ENCODE results near the gene MTMR6.

The MTMR6 gene

DNA sequence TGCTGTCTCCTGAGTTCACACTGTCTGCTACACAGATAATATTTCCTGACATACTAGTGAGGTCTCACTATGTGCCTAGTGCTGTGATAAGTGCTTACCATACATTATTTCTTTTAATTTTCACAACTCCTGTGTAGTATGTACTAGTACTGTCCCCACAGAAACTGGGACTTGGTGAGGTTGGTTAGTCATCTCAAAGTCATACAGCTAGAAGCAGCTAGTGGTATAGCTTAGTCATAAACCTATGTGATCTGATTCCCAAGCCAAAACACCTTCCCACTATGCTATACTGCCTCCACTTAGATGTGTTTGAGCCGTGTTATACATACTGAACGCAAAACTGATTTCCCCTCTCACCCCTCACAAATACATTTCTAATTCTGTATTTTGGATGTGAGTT is 10.5 kb downstream of the MTMR6 start:
- DNase-seq = no peak

DNA sequence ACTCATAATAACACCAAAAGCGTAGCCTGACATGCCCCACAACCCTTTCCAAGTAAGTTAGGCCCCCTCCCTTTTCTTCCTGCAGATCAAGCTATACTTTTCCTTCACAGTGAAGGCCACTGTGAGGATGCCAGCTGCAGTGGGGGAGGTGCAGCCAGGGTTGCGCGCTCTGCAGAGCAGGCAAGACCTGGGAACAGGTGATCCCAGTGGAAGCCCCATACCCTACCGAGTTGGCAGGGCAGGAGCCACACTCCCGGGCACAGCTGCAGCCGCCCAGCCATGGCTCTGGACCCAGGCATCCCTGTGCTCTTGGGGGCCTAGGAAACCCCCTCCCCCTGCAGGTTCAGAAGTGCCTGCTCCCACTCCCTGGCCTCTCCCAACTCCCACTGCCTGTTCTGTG is 18.7 kb downstream of the MTMR6 start:
- DNase-seq = no peak

DNA sequence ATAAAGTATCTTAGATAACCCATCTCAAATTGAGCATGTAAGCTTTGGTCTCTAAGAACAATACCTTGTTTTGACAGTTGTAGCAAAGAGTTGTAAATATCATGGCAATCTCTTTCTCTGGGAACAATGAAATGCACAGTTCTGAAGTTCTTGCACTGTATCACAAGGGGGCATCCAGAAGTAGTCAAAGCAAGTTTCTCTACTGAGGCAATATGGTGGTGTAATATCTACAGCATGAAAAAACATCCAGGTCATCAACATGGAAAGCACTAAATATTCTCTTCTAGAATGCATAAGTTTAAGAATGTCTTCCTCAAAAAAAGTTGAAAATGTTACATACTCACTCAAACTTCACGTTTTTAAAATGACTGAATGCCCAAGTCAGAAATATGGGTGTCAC is 19.6 kb downstream of the MTMR6 start:
- no peak for DNase-seq

DNA sequence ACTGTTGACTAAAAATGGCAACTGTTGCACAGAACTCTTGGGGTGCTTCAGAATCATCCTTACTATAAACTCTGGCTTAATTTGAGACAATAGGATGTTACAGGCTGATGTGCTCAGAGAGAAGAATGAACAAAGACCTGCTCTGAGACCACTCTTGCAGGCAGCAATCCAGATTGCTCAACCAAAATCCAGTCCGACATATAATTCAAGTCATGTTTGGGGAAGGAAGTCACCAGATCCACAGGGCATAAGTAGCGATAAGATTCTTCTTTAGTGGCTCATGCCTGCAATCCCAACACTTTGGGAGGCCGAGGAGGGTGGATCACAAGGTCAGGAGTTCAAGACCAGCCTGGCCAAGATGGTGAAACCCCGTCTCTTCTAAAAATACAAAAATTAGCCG is 20.6 kb downstream of the MTMR6 start:
- DNase-seq = no peak

DNA sequence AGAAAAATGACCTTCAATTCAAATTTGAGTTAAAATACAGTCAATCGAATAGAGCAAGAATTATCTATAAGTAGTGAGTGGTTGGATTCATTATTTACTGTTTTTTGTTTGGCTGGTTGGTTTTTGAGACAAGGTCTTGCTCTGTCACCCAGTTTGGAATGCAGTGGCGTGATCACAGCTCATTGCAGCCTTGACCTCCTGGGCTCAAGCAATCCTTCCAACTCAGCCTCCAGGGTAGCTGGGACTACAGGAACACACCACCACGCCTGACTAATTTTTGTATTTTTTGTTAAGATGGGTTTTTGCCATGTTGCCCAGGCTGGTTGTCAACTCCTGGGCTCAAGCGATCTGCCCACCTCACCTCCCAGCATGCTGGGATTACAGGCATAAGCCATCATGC is 25.0 kb downstream of the MTMR6 start:
- DNase-seq = no peak

DNA sequence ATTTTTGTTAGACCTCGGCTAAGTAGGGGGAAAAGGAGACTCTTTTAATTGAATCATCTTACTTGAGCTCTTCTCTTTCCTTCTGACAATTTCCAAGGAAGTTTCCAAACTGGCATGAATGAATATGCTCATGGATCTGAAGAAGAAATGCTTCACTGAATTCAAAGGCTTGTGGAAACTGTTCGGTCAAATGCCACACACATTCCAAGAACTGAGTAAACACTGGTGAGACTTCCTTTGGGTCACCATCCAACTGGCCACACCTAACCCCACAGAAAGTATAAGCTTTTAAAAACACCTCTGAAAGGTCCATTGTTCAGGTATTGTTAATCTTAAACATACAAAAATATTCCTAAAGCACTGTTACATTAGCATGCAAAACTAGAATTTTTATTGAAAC is 33.6 kb downstream of the MTMR6 start:
- no peak for DNase-seq

DNA sequence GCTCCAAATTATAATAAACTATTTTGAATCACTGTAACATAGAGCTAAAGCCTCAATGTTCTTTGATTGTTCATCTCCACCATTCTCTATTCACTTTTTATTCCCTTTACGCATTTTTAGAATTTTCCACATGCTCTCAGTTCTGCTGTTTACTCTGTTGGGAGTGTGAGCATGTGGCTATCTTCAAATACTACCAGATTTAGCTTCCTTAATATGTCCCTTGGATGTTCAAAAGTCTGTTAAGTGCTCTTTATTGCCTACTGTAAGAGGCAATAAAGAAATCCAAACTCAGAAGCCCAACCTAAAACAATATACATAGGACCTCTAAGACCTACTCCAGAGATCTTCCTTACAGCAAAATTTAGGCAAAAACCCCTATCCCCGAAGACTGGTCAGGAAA is 34.5 kb downstream of the MTMR6 start:
- no peak for DNase-seq

DNA sequence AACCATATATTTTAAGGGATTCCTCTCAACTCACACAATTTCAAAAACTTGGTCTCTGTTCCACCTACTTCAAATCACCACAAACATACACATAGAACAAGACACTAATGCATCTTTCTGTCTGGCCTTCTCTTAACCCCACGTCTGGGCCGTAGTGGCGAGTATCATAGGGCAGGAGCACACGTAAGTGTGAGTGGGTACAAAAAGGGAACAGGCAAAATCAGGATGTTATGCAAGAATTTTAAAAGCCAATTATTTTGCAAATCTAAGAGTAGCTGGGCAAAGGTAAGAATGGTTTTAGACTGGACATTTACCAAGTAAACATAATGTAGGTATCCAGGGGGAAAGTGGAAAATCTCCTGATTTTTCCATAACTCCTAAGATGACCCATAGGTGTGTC is 35.1 kb downstream of the MTMR6 start:
- DNase-seq = no peak

DNA sequence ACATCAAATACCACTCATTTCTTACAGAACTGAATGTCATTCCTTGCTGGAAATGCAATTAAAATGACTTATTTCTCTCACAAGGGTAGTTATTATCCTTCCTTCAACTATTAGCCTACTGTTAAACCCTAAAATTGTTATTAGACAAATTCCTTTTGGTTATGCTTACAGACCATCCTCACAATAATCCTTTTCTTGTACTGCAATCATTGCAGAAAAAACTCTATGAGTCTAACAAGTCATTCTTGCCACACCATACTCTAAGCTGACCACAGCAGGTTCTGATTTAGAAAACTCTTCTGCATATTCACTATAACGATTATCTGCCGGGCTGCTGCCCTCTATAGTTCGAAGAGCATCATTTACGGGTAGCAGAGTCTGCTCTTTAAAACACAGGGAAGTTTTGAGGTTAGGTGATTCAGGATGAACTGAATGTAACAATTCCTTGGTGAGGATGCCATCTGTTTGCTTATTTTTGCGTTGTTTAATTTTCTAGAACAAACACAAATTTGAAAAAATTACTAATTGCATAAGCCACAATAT is 38.2 kb downstream of the MTMR6 start:
- DNase-seq = no peak

DNA sequence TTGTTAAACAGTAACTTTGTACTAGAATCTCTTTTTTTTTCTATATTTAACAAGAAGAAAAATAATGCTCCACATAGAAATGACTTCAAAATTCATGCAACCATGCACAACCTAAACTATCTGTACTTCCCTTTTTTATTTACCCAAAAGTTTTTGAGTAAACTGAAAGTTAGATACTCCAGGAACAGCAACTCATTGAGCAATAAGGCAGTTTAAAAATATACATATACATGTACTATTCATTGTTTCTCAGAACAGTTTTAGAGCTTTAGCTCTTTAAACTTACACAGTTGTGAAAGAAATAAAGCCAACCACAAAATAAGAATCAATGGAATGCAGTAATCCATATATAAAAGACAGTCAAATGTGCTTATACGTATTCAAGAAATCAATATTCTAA is 39.2 kb downstream of the MTMR6 start:
- DNase-seq = no peak

DNA sequence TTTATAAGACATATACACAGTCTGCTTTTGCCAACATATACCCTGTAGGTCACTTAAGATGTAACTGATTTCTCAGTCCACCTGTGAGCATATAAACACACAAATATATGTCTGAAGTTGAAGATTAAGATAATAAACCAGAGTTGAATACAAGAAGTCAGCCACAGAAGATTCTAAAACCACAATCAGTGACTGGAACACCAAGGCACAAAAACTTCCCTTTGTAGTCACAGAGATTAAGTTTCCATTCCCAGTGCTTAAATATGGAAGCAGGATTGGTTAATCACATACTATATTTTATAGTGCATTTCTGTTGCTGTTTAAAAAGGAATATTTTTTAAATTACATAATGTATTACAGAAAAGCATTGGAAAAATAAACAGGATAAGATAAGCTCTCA is 39.9 kb downstream of the MTMR6 start:
- no peak for DNase-seq

DNA sequence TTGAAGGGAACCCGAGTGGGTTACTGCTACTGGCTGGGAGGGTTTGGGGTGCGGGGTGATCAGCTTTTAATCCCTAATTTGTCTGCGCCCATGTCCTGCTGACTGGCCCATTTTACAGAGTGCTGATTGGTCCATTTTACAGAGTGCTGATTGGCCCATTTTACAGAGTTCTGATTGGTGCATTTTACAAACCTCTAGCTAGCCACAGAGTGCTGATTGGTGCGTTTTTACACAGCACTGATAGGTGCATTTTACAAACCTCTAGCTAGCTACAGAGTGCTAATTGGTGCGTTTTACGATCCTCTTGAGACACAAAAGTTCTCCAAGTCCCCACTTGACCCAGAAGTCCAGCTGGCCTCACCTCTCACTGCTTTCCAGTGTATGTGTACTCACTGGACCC is 43.2 kb downstream of the MTMR6 start:
- DNase-seq = no peak

DNA sequence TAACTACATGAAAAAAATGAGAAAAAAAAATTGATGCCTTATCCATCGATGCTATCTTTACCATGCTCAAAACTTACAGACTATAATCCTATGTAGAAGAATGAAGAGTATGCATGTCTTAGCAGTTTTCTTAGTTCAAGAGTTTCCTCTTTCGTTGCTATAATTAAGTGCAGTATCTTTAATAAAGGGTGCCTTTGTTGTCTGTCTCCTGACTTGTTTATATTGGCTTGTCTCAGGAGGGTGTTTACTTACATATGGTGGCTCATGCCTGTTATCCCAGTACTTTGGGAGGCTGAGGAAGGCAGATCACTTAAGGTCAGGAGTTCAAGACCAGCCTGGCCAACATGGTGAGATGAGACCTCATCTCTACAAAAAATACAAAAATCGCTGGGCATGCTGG is 44.3 kb downstream of the MTMR6 start:
- no peak for DNase-seq

DNA sequence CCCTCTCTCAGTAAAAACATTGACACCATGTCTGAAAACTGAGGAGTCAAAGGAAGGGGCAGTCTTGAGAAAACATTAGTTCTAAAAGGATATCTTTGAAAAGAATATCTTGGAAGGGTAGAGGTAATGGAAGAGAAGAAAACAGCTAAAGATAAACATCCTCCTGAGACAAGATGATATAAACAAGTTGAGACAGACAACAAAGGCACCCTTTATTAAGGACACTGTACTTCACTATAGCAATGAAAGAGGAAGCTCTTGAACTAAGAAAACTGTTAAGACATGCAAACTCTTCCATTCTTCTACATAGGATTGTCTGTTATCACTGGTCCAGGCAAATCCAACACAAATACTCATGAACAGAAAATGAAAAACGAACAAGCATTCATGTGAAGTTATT is 46.3 kb downstream of the MTMR6 start:
- no peak for DNase-seq

DNA sequence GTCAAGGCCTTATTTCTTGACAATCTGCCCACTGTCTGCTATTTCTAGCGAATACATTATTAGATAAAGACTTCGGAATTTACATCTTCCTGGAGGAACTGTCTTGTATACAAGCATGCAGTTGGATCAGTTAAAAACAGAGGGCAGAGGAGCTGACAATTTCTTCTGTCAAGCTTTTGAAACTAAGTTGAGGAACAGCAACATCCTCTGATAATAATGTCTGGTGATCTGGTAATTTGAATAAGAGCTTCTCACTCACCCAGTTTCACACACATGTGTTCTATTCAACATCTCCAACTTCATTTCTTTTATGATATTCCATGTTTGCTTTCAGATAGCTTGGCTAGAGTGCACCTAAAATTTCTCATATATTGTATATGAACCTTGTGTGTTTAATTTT is 50.2 kb downstream of the MTMR6 start:
- no peak for DNase-seq

DNA sequence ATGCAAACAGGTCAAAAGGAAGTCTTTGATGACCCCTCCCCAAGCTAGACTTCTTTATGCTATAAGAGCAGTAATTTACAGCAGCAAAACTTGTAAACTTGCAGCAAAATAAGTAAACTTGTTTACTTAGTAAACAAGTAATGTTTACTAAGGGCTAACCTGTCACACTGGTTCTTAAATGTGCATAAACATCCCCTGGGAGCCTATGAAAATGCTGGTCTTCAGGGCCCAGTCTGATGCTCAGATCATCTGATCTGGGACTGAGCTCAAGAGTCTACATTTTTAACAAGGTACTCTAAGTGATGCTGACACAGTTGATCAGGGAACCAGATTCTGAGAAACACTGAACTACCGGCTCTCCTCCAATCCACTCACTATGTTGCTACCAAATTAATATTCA is 53.4 kb downstream of the MTMR6 start:
- no peak for DNase-seq

DNA sequence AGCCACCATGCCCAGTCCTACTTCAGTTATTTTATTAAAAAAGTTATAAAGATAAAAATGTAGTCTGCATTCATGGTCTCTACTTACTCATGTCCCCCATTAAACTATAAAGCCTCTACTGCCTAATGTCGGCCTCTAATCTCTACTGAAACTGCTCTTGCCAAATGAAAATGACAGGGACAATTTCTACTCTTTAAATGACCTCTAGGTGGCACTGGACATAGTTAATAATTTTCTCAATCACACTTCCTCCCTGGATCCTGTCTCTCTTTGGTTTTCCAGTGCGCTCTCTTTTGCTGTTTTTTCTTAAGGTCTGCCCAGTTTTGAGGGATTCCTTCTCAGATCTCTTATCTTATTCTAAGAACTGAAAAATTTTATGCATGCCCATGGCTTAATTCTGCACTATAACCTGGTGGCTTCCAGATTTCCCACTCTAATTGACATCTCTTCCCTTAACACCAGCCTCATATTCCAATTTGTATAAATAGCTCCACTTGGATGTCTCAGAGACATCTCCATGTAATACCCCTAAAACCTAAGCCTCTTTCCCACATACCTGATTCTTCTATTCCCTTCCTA is 54.3 kb downstream of the MTMR6 start:
- DNase-seq = no peak

DNA sequence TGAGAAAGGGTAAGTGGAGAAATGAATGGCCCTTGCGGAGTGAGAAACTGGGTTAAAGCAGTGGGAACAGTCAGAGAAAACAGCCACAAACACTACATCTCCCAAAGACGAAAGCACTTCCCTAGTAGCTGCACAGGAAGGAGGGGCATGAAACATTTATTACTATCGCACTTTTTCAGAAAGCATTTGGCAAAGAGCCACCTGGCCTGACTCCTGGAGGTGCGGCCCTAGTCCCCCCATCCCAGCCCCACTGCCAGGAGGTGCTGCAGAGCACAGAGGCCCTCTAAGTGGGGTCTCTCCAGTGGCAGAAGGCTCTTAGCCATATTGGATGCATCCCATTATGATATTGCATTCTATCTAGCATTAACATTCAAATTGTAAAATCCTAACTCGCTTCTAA is 55.8 kb downstream of the MTMR6 start:
- no peak for DNase-seq

DNA sequence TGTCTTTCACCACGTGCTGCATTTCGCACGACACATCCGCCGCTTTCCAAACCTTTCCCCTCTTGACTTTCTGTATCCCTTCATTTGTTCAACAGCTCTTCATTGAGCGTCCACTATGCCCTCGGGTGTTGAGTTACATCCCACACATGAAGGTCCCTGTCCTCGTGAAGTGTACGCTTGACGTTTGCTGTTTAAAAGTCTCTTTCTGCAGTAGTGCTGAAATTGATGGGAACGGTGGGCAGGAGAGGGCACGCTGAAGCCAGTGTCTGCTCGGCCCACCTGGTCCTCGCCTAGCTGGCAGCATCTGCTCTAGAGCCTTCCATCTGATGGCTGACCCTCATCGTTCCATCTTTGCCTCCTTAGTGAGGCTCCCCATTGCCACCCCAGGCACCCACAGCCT is 59.6 kb downstream of the MTMR6 start:
- no peak for DNase-seq

DNA sequence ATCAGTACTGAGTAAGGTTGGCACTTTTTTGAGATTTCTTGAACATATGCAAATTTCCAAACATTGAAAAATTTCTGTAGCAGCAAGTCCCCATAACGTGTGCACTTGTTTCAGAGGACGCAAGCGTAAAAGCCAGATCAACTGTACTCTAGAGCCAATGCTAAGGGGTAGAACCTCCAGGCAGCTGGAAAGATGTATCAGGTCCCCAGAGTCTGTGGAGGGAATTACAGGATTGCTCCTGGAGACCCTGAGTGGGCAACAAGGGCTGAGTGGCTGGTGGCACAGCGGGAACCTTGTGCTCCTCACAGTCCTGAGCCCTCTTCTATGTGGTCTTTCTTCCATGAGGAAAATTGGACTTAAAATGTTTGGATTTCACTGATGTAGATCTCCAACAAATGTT is 61.3 kb downstream of the MTMR6 start:
- no peak for DNase-seq

DNA sequence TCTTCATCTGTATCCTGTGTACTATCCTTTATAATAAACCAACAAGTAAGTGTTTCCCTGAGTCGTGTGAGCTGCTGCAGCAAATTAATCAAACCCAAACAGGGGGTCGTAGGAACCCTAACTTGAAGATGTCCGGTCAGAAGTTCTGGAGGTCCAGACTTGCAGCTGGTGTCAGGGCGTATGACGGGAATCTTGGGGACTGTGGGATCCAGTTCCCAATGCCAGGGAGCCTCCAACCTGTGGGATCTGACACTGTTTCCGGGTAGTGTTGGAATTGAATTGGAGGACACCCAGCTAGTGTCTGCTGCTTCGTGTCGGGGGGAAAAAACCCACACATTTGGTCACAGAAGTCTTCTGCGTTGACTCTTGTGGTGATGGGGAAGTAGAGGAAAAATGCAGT is 63.1 kb downstream of the MTMR6 start:
- no peak for DNase-seq

DNA sequence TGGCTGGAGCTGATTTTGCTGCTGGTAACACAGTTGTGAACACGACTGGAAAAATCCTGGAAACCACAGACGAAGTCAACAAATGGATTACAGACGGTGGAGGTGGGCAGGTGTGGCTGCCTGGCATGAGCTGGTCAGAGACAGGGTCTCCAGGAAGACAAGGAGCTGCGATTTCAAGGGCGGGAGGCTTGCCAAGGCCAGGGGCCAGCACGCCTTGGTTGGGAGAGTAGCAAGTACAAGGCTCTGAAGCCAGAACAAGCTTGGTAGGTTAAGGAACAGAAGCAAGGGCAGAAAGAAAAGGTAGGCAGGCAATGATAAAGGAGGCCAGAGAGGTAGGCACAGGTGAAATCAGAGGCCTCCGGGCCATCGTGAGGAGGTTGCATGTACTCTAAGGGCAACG is 64.5 kb downstream of the MTMR6 start:
- no peak for DNase-seq

DNA sequence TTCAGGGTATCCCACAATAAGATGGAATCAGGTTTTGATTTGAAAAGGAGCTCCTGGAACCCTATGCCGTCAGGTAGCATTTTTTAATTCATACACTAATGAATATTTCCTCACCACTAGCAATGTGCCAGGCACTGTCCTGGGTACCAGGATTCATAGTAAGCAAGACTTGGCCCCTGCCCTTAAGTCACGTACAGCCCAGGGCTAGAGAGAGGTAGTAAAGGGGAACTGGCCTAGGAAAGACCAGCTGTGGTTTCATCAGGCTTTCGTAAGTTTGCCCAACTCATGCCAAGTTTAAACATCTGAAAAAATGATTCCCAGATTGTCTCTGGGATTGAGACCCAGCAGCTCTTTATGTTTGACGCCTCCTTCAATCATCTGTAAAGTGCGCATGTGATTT is 69.3 kb downstream of the MTMR6 start:
- no peak for DNase-seq

DNA sequence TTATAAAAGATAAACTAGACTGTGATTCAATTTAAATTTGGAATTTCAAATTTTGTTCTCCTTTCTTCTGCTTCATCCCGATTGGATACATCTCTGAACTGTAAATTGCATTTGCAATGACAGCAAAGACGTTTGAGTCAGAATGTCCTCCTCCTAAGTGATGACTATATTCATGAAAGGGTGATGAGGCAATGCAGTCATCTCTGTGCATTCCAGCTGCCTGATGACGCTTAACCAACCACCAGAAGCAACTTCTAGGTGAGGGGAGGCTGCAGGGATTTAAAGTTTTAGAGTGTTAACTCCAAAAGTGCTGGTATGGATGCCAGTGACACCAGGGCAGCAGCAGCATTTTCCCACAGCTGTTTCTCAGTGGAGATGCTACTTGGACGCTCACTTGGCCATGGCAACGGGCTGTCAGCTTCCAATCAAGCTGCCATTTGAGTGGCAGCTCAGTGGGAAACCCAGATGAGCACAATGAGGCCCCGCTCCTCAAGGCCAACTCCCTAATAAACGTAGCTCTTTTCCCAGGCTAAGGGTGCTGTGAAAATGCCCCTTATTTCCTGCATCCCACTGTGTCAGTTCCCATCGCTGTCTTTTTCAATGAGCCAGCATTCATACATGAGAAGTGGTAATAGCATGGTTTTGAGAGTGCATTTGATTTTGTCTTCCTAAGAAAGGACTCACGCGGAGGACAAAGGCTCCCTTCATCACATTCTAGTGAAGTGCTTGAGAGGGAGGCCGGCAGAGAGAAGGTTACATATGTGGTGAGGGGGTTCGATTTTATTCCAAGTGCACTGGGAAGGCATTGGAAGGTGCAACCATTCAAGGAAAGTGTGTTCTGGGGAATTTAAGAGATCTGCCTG is 70.0 kb downstream of the MTMR6 start:
- DNase-seq = no peak

DNA sequence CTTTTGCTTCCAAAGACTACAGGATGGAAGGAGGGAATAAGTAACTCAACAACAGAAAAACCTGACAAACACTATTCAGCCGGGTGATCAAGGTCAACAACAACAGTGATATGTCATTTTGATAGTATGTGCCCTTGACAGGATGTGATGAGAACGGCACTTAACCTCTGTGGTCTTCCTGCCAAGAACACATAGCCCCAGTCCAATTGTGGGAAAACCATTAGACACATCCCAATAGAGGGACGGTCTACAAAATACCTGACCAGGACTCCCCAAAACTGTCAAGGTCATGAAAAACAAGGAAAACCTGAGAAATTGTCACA is 72.1 kb downstream of the MTMR6 start:
- no peak for DNase-seq

All from activated CD4-positive, CD25-positive, alpha-beta regulatory T cell treated with anti-CD3 and anti-CD28 coated beads, Interleukin-2, amount 50 U/mL, for 72 hours (primary cell).